ENCODE results near the gene MRTFA. TPM values are rescaled to one million over a fixed set of nuclear protein-coding genes. Genes with fewer than 3 reads are reported as not detected.

Gene MRTFA
- total and polyA plus RNA-seq, 9 of the 15 experiments (the other 6 are each of a cell fraction or from before 2014, with no cell fraction given) = 0.84 to 21.1 (median 3.7) TPM

DNA sequence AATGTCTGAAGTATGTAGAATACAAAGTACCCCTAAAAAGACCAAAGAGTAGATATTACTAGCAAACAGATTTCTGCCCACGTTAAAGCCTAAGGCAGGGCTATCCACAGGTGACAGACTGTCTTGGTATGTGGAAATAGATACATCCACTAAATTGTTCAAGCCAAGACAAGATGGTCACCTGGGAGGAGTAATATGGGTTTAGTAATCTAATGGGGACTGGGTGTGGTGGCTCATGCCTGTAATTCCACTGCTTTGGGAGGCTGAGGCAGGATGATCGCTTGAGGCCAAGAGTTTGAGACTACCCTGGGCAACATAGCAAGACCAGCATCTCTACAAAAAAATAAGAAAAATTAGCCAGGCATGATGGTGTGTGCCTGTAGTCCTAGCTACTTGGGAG lies 258.6 kb downstream of the MRTFA start:
- ChIA-PET CTCF (ENCODE audit: low intra/inter-chr PET ratio) (no interaction called here), POLR2A (interaction anchor here (0.6 kb wide), 2 partner anchors 266 to 271 kb away, joined by 3 read pairs; no protein-coding TSS in a partner anchor)
- Histone ChIP-seq H3K4me2 (ENCODE audit: insufficient read depth, low read length) (no peak overlapping the region), H4K20me1 (replicated peaks; ENCODE audit: control insufficient read depth, insufficient read depth, low read length) (no peaks in the 10 kb centered on the region), H3K9me3 (replicated peaks; ENCODE audit: control insufficient read depth, insufficient read depth, low read depth, low read length) (no peaks in the 10 kb centered on the region), H3K36me3 (ENCODE audit: control insufficient read depth, insufficient read depth, low read length) (peaks cover 10% of the 10 kb centered on the region), H2AFZ (ENCODE audit: low read depth, low read length) (no peak overlapping the region), H3K79me2 (ENCODE audit: control insufficient read depth, insufficient read depth, low read length) (peaks cover 35% of the 10 kb centered on the region; the same call in 2 of the 3 replicates), H3K9ac (ENCODE audit: insufficient read depth in 1 of 2, low read depth in 2 of 2, low read length in 2 of 2) (no peak overlapping the region), H3K4me1 (replicated peaks in 1 of 2; ENCODE audit: control insufficient read depth in 2 of 2, insufficient read depth in 2 of 2, low read length in 2 of 2) (peaks cover 3 to 6% of the 10 kb centered on the region in 2 experiments; a peak in 3 of 5 replicates), H3K27me3 (ENCODE audit: control insufficient read depth in 2 of 2, insufficient read depth in 2 of 2, low read length in 2 of 2) (no peaks in the 10 kb centered on the region), H3K27ac (ENCODE audit: extremely low read depth, low read depth, low read length) (no peak overlapping the region), H3K9me1 (ENCODE audit: control insufficient read depth, insufficient read depth, low read length) (no peaks in the 10 kb centered on the region), H3K4me3 (no peak overlapping the region)
- BruUV-seq (replicated peaks) = no TSS peak
- no peak for FAIRE-seq
- WGBS (ENCODE audit: insufficient coverage, low coverage, missing lambda C conversion rate) = 68% methylated on average over 2 of the region's 2 CpGs
- in situ Hi-C loops (cut with MboI) = no loop called here
- ATAC-seq = no peak
- DNase-seq (ENCODE audit: extremely low read depth in 1 of 4, low spot score in 3 of 4) = no peak
- intact Hi-C loops (cut with micrococcal nuclease) = no loop called here
- no peak for TF ChIP-seq ZNF140 (CRISPR knock-in tag; IDR thresholded peaks at IDR 0.05)
- no peak for TF ChIP-seq ILK (tag; IDR thresholded peaks at IDR 0.05; ENCODE audit: borderline replicate concordance, low read depth)
- TF ChIP-seq ZNF449 (CRISPR knock-in tag; IDR thresholded peaks at IDR 0.05) = no peak
- no peak for TF ChIP-seq NELFE (IDR thresholded peaks at IDR 0.05; ENCODE audit: insufficient read depth, insufficient read length)
- no peak for TF ChIP-seq GABPB2 (CRISPR knock-in tag; conservative IDR thresholded peaks at IDR 0.05)
- TF ChIP-seq, protein P1, sequence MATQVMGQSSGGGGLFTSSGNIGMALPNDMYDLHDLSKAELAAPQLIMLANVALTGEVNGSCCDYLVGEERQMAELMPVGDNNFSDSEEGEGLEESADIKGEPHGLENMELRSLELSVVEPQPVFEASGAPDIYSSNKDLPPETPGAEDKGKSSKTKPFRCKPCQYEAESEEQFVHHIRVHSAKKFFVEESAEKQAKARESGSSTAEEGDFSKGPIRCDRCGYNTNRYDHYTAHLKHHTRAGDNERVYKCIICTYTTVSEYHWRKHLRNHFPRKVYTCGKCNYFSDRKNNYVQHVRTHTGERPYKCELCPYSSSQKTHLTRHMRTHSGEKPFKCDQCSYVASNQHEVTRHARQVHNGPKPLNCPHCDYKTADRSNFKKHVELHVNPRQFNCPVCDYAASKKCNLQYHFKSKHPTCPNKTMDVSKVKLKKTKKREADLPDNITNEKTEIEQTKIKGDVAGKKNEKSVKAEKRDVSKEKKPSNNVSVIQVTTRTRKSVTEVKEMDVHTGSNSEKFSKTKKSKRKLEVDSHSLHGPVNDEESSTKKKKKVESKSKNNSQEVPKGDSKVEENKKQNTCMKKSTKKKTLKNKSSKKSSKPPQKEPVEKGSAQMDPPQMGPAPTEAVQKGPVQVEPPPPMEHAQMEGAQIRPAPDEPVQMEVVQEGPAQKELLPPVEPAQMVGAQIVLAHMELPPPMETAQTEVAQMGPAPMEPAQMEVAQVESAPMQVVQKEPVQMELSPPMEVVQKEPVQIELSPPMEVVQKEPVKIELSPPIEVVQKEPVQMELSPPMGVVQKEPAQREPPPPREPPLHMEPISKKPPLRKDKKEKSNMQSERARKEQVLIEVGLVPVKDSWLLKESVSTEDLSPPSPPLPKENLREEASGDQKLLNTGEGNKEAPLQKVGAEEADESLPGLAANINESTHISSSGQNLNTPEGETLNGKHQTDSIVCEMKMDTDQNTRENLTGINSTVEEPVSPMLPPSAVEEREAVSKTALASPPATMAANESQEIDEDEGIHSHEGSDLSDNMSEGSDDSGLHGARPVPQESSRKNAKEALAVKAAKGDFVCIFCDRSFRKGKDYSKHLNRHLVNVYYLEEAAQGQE (IDR thresholded peaks at IDR 0.05; ENCODE audit: borderline replicate concordance) = no peak
- TF ChIP-seq, protein P1 (CRISPR knock-in tag; IDR thresholded peaks at IDR 0.05; ENCODE audit: low read depth) = no peak
- TF ChIP-seq SNRNP70 (optimal IDR thresholded peaks at IDR 0.05; ENCODE audit: low read depth, low read length) = no peak
- TF ChIP-seq POLR2AphosphoS5 (IDR thresholded peaks at IDR 0.05; ENCODE audit: control insufficient read depth, insufficient read depth, low read depth, low read length) = no peak
- no peak for TF ChIP-seq SMC3 (conservative IDR thresholded peaks at IDR 0.05; ENCODE audit: insufficient read depth, low read depth, low read length)
- no peak for TF ChIP-seq CBFA2T3 (IDR thresholded peaks at IDR 0.05)
- TF ChIP-seq MECOM (CRISPR knock-in tag; IDR thresholded peaks at IDR 0.05) = no peak
- no peak for TF ChIP-seq NFATC3 (IDR thresholded peaks at IDR 0.05)
- no peak for TF ChIP-seq ZNF134 (CRISPR knock-in tag; conservative IDR thresholded peaks at IDR 0.05)
- TF ChIP-seq FOXJ2 (tag; IDR thresholded peaks at IDR 0.05) = no peak
- no peak for TF ChIP-seq NFXL1 (CRISPR knock-in tag; IDR thresholded peaks at IDR 0.05)
- TF ChIP-seq SMARCA5 (IDR thresholded peaks at IDR 0.05) = no peak
